ENCODE results near the gene DKKL1. TPM values are rescaled to one million over a fixed set of nuclear protein-coding genes. Genes with fewer than 3 reads are reported as not detected.
"Not testable (repeated sequence)": the region's sequence is repeated elsewhere in the genome, so short reads cannot be mapped to it uniquely, and the experiment has no call there.

The DKKL1 gene
- polyA plus RNA-seq, 1 donor (not counting 4 experiments of a cell fraction or from before 2014, with no cell fraction given): not detected

DNA sequence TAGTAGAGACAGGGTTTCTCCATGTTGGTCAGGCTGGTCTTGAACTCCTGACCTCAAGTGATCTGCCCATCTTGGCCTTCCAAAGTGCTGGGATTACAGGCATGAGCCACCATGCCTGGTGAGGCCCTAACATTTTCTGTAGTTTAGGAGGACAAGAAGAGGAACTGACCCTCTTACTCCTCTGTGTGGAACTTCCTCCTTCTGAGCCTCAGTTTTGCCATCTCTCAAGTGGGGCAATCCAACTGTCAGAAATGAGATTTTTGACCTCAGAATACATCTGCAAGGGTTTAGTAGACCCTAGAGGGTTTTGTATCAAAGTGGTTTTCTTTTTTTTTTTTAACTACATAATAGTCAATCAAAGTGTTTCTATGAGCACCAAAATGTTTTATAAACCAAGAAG is 2.4 kb downstream of the DKKL1 start:
- Histone ChIP-seq H3K9ac (ENCODE audit: control insufficient read depth, extremely low read depth, insufficient read depth, low read length) (no peak overlapping the region), H3K9me1 (ENCODE audit: control insufficient read depth, extremely low read depth, insufficient read depth, low read length) (no peaks in the 10 kb centered on the region), H3K36me3 (ENCODE audit: control insufficient read depth in 2 of 2, extremely low read depth in 1 of 2, insufficient read depth in 2 of 2, low read length in 2 of 2) (no peaks in the 10 kb centered on the region), H3K4me1 (ENCODE audit: control insufficient read depth, extremely low read depth, insufficient read depth, low read length) (peaks cover 12% of the 10 kb centered on the region), H3K4me2 (ENCODE audit: control insufficient read depth, extremely low read depth, insufficient read depth, low read depth, low read length) (no peak overlapping the region), H3K27ac (ENCODE audit: control insufficient read depth, insufficient read depth, low read length) (no peak overlapping the region), H3K9me3 (ENCODE audit: control insufficient read depth, low read depth, low read length) (peaks cover 9% of the 10 kb centered on the region), H2AFZ (ENCODE audit: control insufficient read depth, low read length) (no peak overlapping the region), H3K4me3 (ENCODE audit: control insufficient read depth in 2 of 3, extremely low read depth in 1 of 3, insufficient read depth in 2 of 3, low read depth in 1 of 3, low read length in 3 of 3) (no peak overlapping the region), H3K27me3 (ENCODE audit: control insufficient read depth, extremely low read depth, insufficient read depth, low read length) (no peaks in the 10 kb centered on the region), H4K20me1 (ENCODE audit: control insufficient read depth, extremely low read depth, insufficient read depth, low read length) (no peaks in the 10 kb centered on the region), H3K79me2 (ENCODE audit: control insufficient read depth, insufficient read depth, low read length) (no peaks in the 10 kb centered on the region)
- dilution Hi-C loops (cut with MboI; ENCODE audit: extremely low pct_ligation_motif_present, low sequenced_read_pairs): no loop called here
- DNase-seq (ENCODE audit: low read depth, low spot score) (no peak), FAIRE-seq (no peak)
- no peak for TF ChIP-seq EZH2 (IDR thresholded peaks at IDR 0.05; ENCODE audit: low read length)
- TF ChIP-seq CTCF (optimal IDR thresholded peaks at IDR 0.05 in 1 of 3, IDR thresholded peaks at IDR 0.05 in 1 of 3, conservative IDR thresholded peaks at IDR 0.05 in 1 of 3; ENCODE audit: extremely low read depth in 1 of 3, insufficient read depth in 2 of 3, low read length in 3 of 3): no peak

DNA sequence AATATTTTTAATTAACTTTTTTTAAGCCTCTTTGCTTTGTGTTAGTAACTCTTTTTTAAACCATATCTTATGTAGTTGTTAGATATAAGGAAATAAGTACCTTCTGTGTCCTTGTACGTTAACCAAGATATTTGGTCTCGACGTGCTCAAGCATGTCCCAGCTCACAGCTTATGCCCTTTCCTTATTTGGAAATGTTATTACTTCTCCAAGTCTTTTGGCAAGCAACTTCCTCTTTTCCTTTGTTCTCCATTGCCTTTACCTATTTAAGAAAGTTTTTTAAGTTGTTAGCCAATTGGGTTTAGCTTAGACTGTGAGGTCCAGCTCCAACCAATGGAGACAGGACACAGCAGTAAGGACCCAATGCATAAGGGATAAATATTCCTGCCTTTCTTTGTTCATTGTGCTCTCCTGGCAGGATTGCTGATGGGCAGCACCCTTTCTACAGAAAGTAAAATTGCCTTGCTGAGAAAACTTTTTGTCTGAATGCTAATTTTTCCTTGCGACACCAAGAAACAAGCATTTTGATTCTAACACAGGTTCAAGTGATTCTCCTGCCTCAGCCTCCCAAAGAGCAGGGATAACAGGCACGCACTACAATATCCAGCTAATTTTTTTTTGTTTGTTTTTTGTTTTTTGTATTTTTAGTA is 5.2 kb downstream of the DKKL1 start:
- Histone ChIP-seq H3K4me1 (ENCODE audit: control insufficient read depth, extremely low read depth, insufficient read depth, low read length) (no peaks in the 10 kb centered on the region), H3K9me3 (ENCODE audit: control insufficient read depth, low read depth, low read length) (peaks cover 9% of the 10 kb centered on the region), H4K20me1 (ENCODE audit: control insufficient read depth, extremely low read depth, insufficient read depth, low read length) (no peaks in the 10 kb centered on the region), H3K36me3 (ENCODE audit: control insufficient read depth in 2 of 2, extremely low read depth in 1 of 2, insufficient read depth in 2 of 2, low read length in 2 of 2) (no peaks in the 10 kb centered on the region), H3K79me2 (ENCODE audit: control insufficient read depth, insufficient read depth, low read length) (no peaks in the 10 kb centered on the region), H3K9me1 (ENCODE audit: control insufficient read depth, extremely low read depth, insufficient read depth, low read length) (no peaks in the 10 kb centered on the region), H3K27me3 (ENCODE audit: control insufficient read depth, extremely low read depth, insufficient read depth, low read length) (no peaks in the 10 kb centered on the region), H3K27ac (ENCODE audit: control insufficient read depth, insufficient read depth, low read length) (no peak overlapping the region), H2AFZ (ENCODE audit: control insufficient read depth, low read length) (no peak overlapping the region), H3K4me3 (ENCODE audit: control insufficient read depth in 2 of 3, extremely low read depth in 1 of 3, insufficient read depth in 2 of 3, low read depth in 1 of 3, low read length in 3 of 3) (no peak overlapping the region), H3K9ac (ENCODE audit: control insufficient read depth, extremely low read depth, insufficient read depth, low read length) (no peak overlapping the region), H3K4me2 (ENCODE audit: control insufficient read depth, extremely low read depth, insufficient read depth, low read depth, low read length) (no peak overlapping the region)
- dilution Hi-C loops (cut with MboI; ENCODE audit: extremely low pct_ligation_motif_present, low sequenced_read_pairs): no loop called here
- FAIRE-seq (no peak), DNase-seq (ENCODE audit: low read depth, low spot score) (no peak)
- TF ChIP-seq EZH2 (IDR thresholded peaks at IDR 0.05; ENCODE audit: low read length): no peak

- Histone ChIP-seq H3K9me3 (ENCODE audit: control insufficient read depth, low read depth, low read length) (peaks cover 9% of the 10 kb centered on the region), H3K4me3 (ENCODE audit: control insufficient read depth in 2 of 3, extremely low read depth in 1 of 3, insufficient read depth in 2 of 3, low read depth in 1 of 3, low read length in 3 of 3) (no peak overlapping the region), H3K79me2 (ENCODE audit: control insufficient read depth, insufficient read depth, low read length) (no peaks in the 10 kb centered on the region), H3K4me2 (ENCODE audit: control insufficient read depth, extremely low read depth, insufficient read depth, low read depth, low read length) (no peak overlapping the region), H3K27me3 (ENCODE audit: control insufficient read depth, extremely low read depth, insufficient read depth, low read length) (no peaks in the 10 kb centered on the region), H3K36me3 (ENCODE audit: control insufficient read depth in 2 of 2, extremely low read depth in 1 of 2, insufficient read depth in 2 of 2, low read length in 2 of 2) (no peaks in the 10 kb centered on the region), H3K9me1 (ENCODE audit: control insufficient read depth, extremely low read depth, insufficient read depth, low read length) (no peaks in the 10 kb centered on the region), H2AFZ (ENCODE audit: control insufficient read depth, low read length) (no peak overlapping the region), H3K27ac (ENCODE audit: control insufficient read depth, insufficient read depth, low read length) (no peak overlapping the region), H4K20me1 (ENCODE audit: control insufficient read depth, extremely low read depth, insufficient read depth, low read length) (no peaks in the 10 kb centered on the region), H3K9ac (ENCODE audit: control insufficient read depth, extremely low read depth, insufficient read depth, low read length) (no peak overlapping the region), H3K4me1 (ENCODE audit: control insufficient read depth, extremely low read depth, insufficient read depth, low read length) (no peaks in the 10 kb centered on the region)
- DNase-seq (ENCODE audit: low read depth, low spot score): no peak
- TF ChIP-seq EZH2 (IDR thresholded peaks at IDR 0.05; ENCODE audit: low read length) (no peak), CTCF (optimal IDR thresholded peaks at IDR 0.05 in 1 of 3, IDR thresholded peaks at IDR 0.05 in 1 of 3, conservative IDR thresholded peaks at IDR 0.05 in 1 of 3; ENCODE audit: extremely low read depth in 1 of 3, insufficient read depth in 2 of 3, low read length in 3 of 3) (no peak)
- dilution Hi-C loops (cut with MboI; ENCODE audit: extremely low pct_ligation_motif_present, low sequenced_read_pairs): no loop called here
- no peak for FAIRE-seq
These were observed 7.5 kb downstream of the DKKL1 start for GRCh38 chr19:49371184-49371583.

GRCh38 chr19:49373174-49373573 is 9.5 kb downstream of the DKKL1 start:
- DNase-seq (ENCODE audit: low read depth, low spot score); H2AFZ ChIP-seq (ENCODE audit: control insufficient read depth, low read length); H3K9me1 ChIP-seq (ENCODE audit: control insufficient read depth, extremely low read depth, insufficient read depth, low read length); H3K4me2 ChIP-seq (ENCODE audit: control insufficient read depth, extremely low read depth, insufficient read depth, low read depth, low read length); FAIRE-seq; H3K36me3 ChIP-seq (ENCODE audit: control insufficient read depth in 2 of 2, extremely low read depth in 1 of 2, insufficient read depth in 2 of 2, low read length in 2 of 2); H3K27ac ChIP-seq (ENCODE audit: control insufficient read depth, insufficient read depth, low read length); H3K27me3 ChIP-seq (ENCODE audit: control insufficient read depth, extremely low read depth, insufficient read depth, low read length); H3K9me3 ChIP-seq (ENCODE audit: control insufficient read depth, low read depth, low read length); H4K20me1 ChIP-seq (ENCODE audit: control insufficient read depth, extremely low read depth, insufficient read depth, low read length); dilution Hi-C loops (cut with MboI; ENCODE audit: extremely low pct_ligation_motif_present, low sequenced_read_pairs); H3K4me1 ChIP-seq (ENCODE audit: control insufficient read depth, extremely low read depth, insufficient read depth, low read length); H3K4me3 ChIP-seq (ENCODE audit: control insufficient read depth in 2 of 3, extremely low read depth in 1 of 3, insufficient read depth in 2 of 3, low read depth in 1 of 3, low read length in 3 of 3); H3K9ac ChIP-seq (ENCODE audit: control insufficient read depth, extremely low read depth, insufficient read depth, low read length); H3K79me2 ChIP-seq (ENCODE audit: control insufficient read depth, insufficient read depth, low read length): not testable (repeated sequence)

All from keratinocyte (primary cell).